HEK293T (cell line): ENCODE measurements around the gene CEP164.

Source experiments
- CTCF ChIA-PET: fragments of 350-600 bp; formaldehyde crosslinking; extraction: SDS; loops from one replicate; lab custom pipeline; 2021; ENCODE audit warnings: antibody characterized with exemption, inconsistent platforms; lab: Yijun Ruan, JAX
- POLR2A ChIA-PET: fragments of 350-600 bp; formaldehyde crosslinking; extraction: SDS; loops from one replicate; lab custom pipeline; 2020; ENCODE audit warnings: antibody characterized with exemption, inconsistent platforms; lab: Yijun Ruan, JAX
- DNase-seq: peaks from one replicate; pipeline ENCODE4 v3.0.0; 2012; ENCODE audit warnings: mixed read lengths; ENCODE audit errors: extremely low spot score
- ARNT ChIP-seq: fragments of 450-650 bp; IDR thresholded peaks from 2 replicates; pipeline ENCODE4 v1.6.1; 2017; ENCODE audit warnings: mild to moderate bottlenecking
- BHLHE40 ChIP-seq: fragments of 450-650 bp; IDR thresholded peaks from 2 replicates; pipeline ENCODE4 v1.6.1; 2016; ENCODE audit warnings: mild to moderate bottlenecking, moderate library complexity, borderline replicate concordance
- CTBP1 ChIP-seq: fragments of 450-650 bp; IDR thresholded peaks from 2 replicates; pipeline ENCODE4 v1.6.1; 2016; ENCODE audit warnings: borderline replicate concordance
- ELF4 ChIP-seq: fragments of 450-650 bp; IDR thresholded peaks from 2 replicates; pipeline ENCODE4 v1.6.1; 2017; ENCODE audit warnings: antibody characterized with exemption
- FOXA1 ChIP-seq: fragments of 450-650 bp; IDR thresholded peaks from 2 replicates; pipeline ENCODE4 v1.6.1; 2016; ENCODE audit warnings: mild to moderate bottlenecking
- FOXK2 ChIP-seq: fragments of 450-650 bp; IDR thresholded peaks from 2 replicates; pipeline ENCODE4 v1.6.1; 2016; ENCODE audit warnings: mild to moderate bottlenecking
- FOXM1 ChIP-seq: fragments of 450-650 bp; IDR thresholded peaks from 2 replicates; pipeline ENCODE4 v1.6.1; 2017; ENCODE audit warnings: mild to moderate bottlenecking, borderline replicate concordance
- HDGF ChIP-seq: fragments of 450-650 bp; IDR thresholded peaks from 2 replicates; pipeline ENCODE4 v1.6.1; 2017; ENCODE audit warnings: antibody characterized with exemption, borderline replicate concordance
- L3MBTL2 ChIP-seq: fragments of 450-650 bp; conservative IDR thresholded peaks from 2 replicates; pipeline ENCODE4 v1.6.1; 2016; ENCODE audit warnings: mild to moderate bottlenecking
- LEF1 ChIP-seq: fragments of 450-650 bp; IDR thresholded peaks from 2 replicates; pipeline ENCODE4 v1.6.1; 2017; ENCODE audit warnings: mild to moderate bottlenecking, borderline replicate concordance
- NFRKB ChIP-seq: fragments of 450-650 bp; IDR thresholded peaks from 2 replicates; pipeline ENCODE4 v1.6.1; 2016; ENCODE audit warnings: mild to moderate bottlenecking, moderate library complexity
- SP1 ChIP-seq: fragments of 450-650 bp; IDR thresholded peaks from 2 replicates; pipeline ENCODE4 v1.6.1; 2017
- SUZ12 ChIP-seq: fragments of 450-650 bp; IDR thresholded peaks from 2 replicates; pipeline ENCODE4 v1.6.1; 2016; ENCODE audit warnings: mild to moderate bottlenecking
- TARDBP ChIP-seq: fragments of 450-650 bp; IDR thresholded peaks from 2 replicates; pipeline ENCODE4 v1.6.1; 2016
- ZNF384 ChIP-seq: fragments of 450-650 bp; IDR thresholded peaks from 2 replicates; pipeline ENCODE4 v1.6.1; 2016
- TF ChIP-seq, protein P1 (sequence below): fragments of 450-650 bp; IDR thresholded peaks from 2 replicates; pipeline ENCODE4 v1.6.1; 2016

The CEP164 gene

DNA sequence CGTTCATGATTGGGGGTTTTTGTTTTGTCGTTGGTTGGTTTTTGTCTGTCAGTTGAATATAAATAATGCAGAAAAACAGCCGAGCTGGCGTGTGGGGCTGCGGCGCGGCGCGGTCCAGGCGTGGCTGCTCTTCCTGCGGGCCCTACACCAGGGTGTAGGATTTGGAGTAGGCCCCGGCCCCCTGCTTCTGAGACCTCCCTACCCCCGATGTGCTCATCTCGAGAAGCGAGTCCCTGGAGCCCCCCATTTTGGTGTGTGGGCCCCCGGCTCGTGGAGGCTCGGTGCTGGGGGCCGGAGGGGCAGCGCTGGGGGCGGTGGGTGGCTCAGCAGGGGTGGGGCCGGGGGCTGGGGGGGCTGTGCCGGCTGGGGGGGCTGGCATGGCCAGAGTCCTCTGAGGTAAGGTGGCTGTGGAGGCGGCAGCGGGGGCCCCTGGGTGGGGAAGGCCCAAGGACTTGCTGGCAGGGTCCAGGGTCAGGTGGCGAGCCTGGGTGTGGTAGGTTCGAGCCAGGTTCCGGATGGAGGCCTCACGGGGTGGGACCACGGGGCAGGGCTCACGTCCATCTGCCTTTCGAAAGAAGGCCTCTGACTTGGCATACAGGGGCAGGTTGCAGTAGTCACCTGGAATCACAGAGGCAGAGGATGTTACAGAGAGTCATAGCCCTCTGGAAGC is 100.7 kb downstream of the CEP164 start:
- ChIA-PET POLR2A (no interaction called here), CTCF (interaction anchor here (0.7 to 1.7 kb wide), 2 partner anchors 329 to 379 kb away, joined by 3 to 14 read pairs; no protein-coding TSS in a partner anchor)
- TF ChIP-seq ZNF384 (no peak), SUZ12 (no peak), ARNT (no peak), FOXM1 (no peak), CTBP1 (no peak), HDGF (no peak), SP1 (no peak), L3MBTL2 (no peak), LEF1 (no peak), TARDBP (no peak), BHLHE40 (no peak), ELF4 (no peak), FOXK2 (no peak), FOXA1 (no peak), NFRKB (no peak)
- TF ChIP-seq, protein P1, sequence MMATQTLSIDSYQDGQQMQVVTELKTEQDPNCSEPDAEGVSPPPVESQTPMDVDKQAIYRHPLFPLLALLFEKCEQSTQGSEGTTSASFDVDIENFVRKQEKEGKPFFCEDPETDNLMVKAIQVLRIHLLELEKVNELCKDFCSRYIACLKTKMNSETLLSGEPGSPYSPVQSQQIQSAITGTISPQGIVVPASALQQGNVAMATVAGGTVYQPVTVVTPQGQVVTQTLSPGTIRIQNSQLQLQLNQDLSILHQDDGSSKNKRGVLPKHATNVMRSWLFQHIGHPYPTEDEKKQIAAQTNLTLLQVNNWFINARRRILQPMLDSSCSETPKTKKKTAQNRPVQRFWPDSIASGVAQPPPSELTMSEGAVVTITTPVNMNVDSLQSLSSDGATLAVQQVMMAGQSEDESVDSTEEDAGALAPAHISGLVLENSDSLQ: no peak
- no peak for DNase-seq

GRCh38 chr11:117428856-117429229 is 101.2 kb downstream of the CEP164 start:
- DNase-seq: no peak
- TF ChIP-seq SP1 (no peak), FOXM1 (no peak), ELF4 (no peak), L3MBTL2 (no peak)
- TF ChIP-seq, protein P1: no peak
- ChIA-PET CTCF (interaction anchor here (0.6 to 1.7 kb wide), 3 partner anchors 328 to 380 kb away, joined by 3 to 14 read pairs (median 3); no protein-coding TSS in a partner anchor), POLR2A (no interaction called here)

DNA sequence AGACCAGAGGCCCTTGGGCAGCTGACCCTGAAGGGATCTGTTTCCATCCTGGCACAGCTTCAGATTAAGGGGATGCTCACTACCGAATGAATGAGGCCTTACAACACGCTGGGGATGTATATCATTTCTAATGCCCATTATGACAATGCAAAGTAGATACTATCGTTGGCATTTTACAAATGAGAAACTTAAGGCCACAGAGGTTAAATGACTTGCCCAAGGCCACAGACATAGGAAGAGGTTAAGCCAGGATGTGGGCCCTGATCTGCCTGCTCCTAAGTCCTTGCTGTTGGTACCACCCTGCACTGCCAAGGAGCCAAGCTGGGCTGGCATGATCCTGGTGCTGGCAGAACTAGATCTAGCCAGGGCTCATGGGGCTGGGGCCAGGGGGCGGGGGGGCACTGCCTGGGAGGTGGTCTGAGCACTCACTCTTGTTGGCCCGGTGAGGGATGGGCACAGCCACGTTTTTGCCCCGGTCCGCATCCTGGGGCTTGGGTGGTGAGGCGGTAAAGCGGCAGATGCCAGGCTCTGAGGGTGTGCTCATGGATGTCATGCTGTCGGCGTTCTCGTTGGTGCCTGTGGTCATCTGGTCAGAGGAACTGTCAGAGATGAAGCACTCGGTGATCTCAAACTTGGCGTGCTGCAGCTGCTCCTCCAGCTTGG is 102.8 kb downstream of the CEP164 start:
- ChIA-PET CTCF (interaction anchor here (1.7 kb wide), 1 partner anchor 377 kb away, joined by 3 read pairs; no protein-coding TSS in a partner anchor), POLR2A (no interaction called here)
- TF ChIP-seq TARDBP: no peak
- TF ChIP-seq BHLHE40: no peak
- no peak for TF ChIP-seq FOXM1
- no peak for TF ChIP-seq LEF1
- no peak for TF ChIP-seq CTBP1
- no peak for TF ChIP-seq L3MBTL2
- no peak for DNase-seq

GRCh38 chr11:117431436-117431835 is 103.8 kb downstream of the CEP164 start:
- DNase-seq: no peak
- ChIA-PET POLR2A (no interaction called here), CTCF (no interaction called here)
- TF ChIP-seq LEF1 (no peak), HDGF (no peak), ELF4 (no peak), SP1 (no peak), TARDBP (no peak), SUZ12 (no peak), NFRKB (no peak), ZNF384 (no peak), L3MBTL2 (no peak), FOXA1 (no peak), FOXK2 (no peak), ARNT (no peak), FOXM1 (no peak)
- TF ChIP-seq, protein P1: no peak

- DNase-seq: no peak
- TF ChIP-seq CTBP1 (no peak), ELF4 (no peak), ZNF384 (no peak), FOXK2 (no peak), L3MBTL2 (no peak), LEF1 (no peak), TARDBP (no peak), NFRKB (no peak), BHLHE40 (no peak), SUZ12 (no peak), FOXA1 (no peak), HDGF (no peak), ARNT (no peak), FOXM1 (no peak), SP1 (no peak)
- TF ChIP-seq, protein P1: no peak
- ChIA-PET POLR2A (no interaction called here), CTCF (no interaction called here)
These were observed 106.1 kb downstream of the CEP164 start for GRCh38 chr11:117433717-117434116.

DNA sequence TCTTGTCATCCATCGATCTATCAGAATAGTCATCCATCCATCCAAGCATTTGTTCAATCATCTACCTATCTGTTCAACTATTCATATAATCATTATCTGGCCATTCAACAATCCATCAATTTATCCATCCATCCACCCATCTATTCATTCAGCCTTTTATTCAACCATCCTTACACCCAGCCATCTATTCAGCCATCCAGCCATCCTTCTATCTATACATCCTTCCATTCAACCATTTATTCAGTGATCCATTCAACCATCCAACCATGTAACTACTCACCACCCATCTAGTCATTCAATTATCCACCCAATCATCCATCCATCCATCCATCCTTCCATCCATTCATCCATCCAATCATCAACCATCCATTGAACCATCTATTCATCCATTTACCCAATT is 106.8 kb downstream of the CEP164 start:
- DNase-seq: no peak
- CTCF ChIA-PET: no interaction called here
- TF ChIP-seq ZNF384: no peak
- TF ChIP-seq L3MBTL2: no peak
- TF ChIP-seq BHLHE40: no peak
- TF ChIP-seq FOXM1: no peak
- no peak for TF ChIP-seq TARDBP
- TF ChIP-seq, protein P1: no peak
- TF ChIP-seq FOXA1: no peak
- no peak for TF ChIP-seq LEF1
- TF ChIP-seq SUZ12: no peak
- no peak for TF ChIP-seq FOXK2
- no peak for TF ChIP-seq ARNT
- no peak for TF ChIP-seq ELF4
- TF ChIP-seq CTBP1: no peak
- TF ChIP-seq HDGF: no peak
- TF ChIP-seq SP1: no peak
- POLR2A ChIA-PET: no interaction called here
